Stimulated activated CD8-positive, alpha-beta memory T cell treated with anti-CD3 and anti-CD28 coated beads, Interleukin-7, amount 100 ng/mL, for 48 hours (primary cell): ENCODE data around the gene ARHGAP20.

ENCODE experiments used
- DNase-seq, 2 donors: peaks; one replicate each; pipeline ENCODE4 v3.0.0-alpha.2; 2020; ENCODE audit warnings: low read depth in 1 of 2; ENCODE audit errors: extremely low read depth in 1 of 2

ARHGAP20 gene

GRCh38 chr11:110720431-110721275 lies 8.4 kb upstream of the ARHGAP20 start:
- no peak for DNase-seq

- no peak for DNase-seq
These were observed 4.1 kb upstream of the ARHGAP20 start for GRCh38 chr11:110716361-110716760.

- no peak for DNase-seq
These were observed 3.3 kb upstream of the ARHGAP20 start for GRCh38 chr11:110715541-110715940.

GRCh38 chr11:110713449-110713776 lies 1.2 kb upstream of the ARHGAP20 start:
- DNase-seq: no peak

- DNase-seq: no peak
These were observed 617 bp upstream of the ARHGAP20 start for GRCh38 chr11:110712659-110713448.

GRCh38 chr11:110711448-110711775 lies 825 bp downstream of the ARHGAP20 start:
- no peak for DNase-seq

- no peak for DNase-seq
These were observed 1.4 kb downstream of the ARHGAP20 start for GRCh38 chr11:110710628-110711381.

- DNase-seq: no peak
These were observed 7.9 kb downstream of the ARHGAP20 start for GRCh38 chr11:110704210-110704864.

GRCh38 chr11:110691926-110692325 lies 20.3 kb downstream of the ARHGAP20 start:
- DNase-seq: no peak

- no peak for DNase-seq
These were observed 22.9 kb downstream of the ARHGAP20 start for GRCh38 chr11:110689306-110689705.

- no peak for DNase-seq
These were observed 32.8 kb downstream of the ARHGAP20 start for GRCh38 chr11:110679323-110679975.

GRCh38 chr11:110675548-110675947 lies 36.7 kb downstream of the ARHGAP20 start:
- DNase-seq: no peak

GRCh38 chr11:110665689-110666465 lies 46.4 kb downstream of the ARHGAP20 start:
- DNase-seq: no peak

- no peak for DNase-seq
These were observed 56.3 kb downstream of the ARHGAP20 start for GRCh38 chr11:110655967-110656366.

- no peak for DNase-seq
These were observed 57.8 kb downstream of the ARHGAP20 start for GRCh38 chr11:110654456-110654855.

- DNase-seq: no peak
These were observed 67.0 kb downstream of the ARHGAP20 start for GRCh38 chr11:110645253-110645652.

GRCh38 chr11:110634370-110634769 lies 77.9 kb downstream of the ARHGAP20 start:
- no peak for DNase-seq

GRCh38 chr11:110631551-110631950 lies 80.7 kb downstream of the ARHGAP20 start:
- no peak for DNase-seq

- no peak for DNase-seq
These were observed 82.6 kb downstream of the ARHGAP20 start for GRCh38 chr11:110629594-110629993.

GRCh38 chr11:110621826-110622225 lies 90.4 kb downstream of the ARHGAP20 start:
- no peak for DNase-seq
